Activated CD8-positive, alpha-beta memory T cell treated with anti-CD3 and anti-CD28 coated beads for 48 hours (primary cell): Measurements from ENCODE around the gene ARRDC2.
"Not testable (repeated sequence)": the region's sequence is repeated elsewhere in the genome, so short reads cannot be mapped to it uniquely, and the experiment has no call there.

Experiments
- DNase-seq, 3 experiments: peaks; one replicate each; pipeline ENCODE4 v3.0.0-alpha.2; 2020; ENCODE audit warnings: low read depth in 2 of 3, low spot score in 2 of 3

The ARRDC2 gene

GRCh38 chr19:17989425-17990094 lies 18.4 kb upstream of the ARRDC2 start:
- no peak for DNase-seq

- no peak for DNase-seq
Observed at GRCh38 chr19:17993076-17993813, 14.7 kb upstream of the ARRDC2 start.

GRCh38 chr19:17996826-17997316 lies 11.1 kb upstream of the ARRDC2 start:
- DNase-seq = peak; percentile 63 to 92 (median 90)

GRCh38 chr19:17997969-17998826 lies 9.8 kb upstream of the ARRDC2 start:
- no peak for DNase-seq

GRCh38 chr19:17998827-17999150 lies 9.2 kb upstream of the ARRDC2 start:
- DNase-seq = no peak

GRCh38 chr19:17999684-18000479 lies 8.1 kb upstream of the ARRDC2 start:
- DNase-seq = no peak

- no peak for DNase-seq
Observed at GRCh38 chr19:18000480-18000914, 7.5 kb upstream of the ARRDC2 start.

- peak; percentile 76 to 90 (median 86) for DNase-seq
Observed at GRCh38 chr19:18000915-18001776, 6.8 kb upstream of the ARRDC2 start.

- DNase-seq = no peak
Observed at GRCh38 chr19:18001777-18002345, 6.1 kb upstream of the ARRDC2 start.

GRCh38 chr19:18002347-18002850 lies 5.6 kb upstream of the ARRDC2 start:
- no peak for DNase-seq

GRCh38 chr19:18005750-18006149 lies 2.2 kb upstream of the ARRDC2 start:
- DNase-seq = not testable (repeated sequence)

GRCh38 chr19:18007044-18007916 lies 690 bp upstream of the ARRDC2 start:
- DNase-seq = peak; percentile 61 to 76 (median 73)

GRCh38 chr19:18008814-18009213 lies 844 bp downstream of the ARRDC2 start:
- no peak for DNase-seq

GRCh38 chr19:18009412-18010066 lies 1.6 kb downstream of the ARRDC2 start:
- DNase-seq = no peak

GRCh38 chr19:18010149-18010548 lies 2.2 kb downstream of the ARRDC2 start:
- DNase-seq = no peak

- no peak for DNase-seq
Observed at GRCh38 chr19:18013210-18014111, 5.5 kb downstream of the ARRDC2 start.

- DNase-seq = no peak
Observed at GRCh38 chr19:18014197-18014596, 6.2 kb downstream of the ARRDC2 start.
